ENCODE data around the gene PTPRS.

Gene PTPRS

DNA sequence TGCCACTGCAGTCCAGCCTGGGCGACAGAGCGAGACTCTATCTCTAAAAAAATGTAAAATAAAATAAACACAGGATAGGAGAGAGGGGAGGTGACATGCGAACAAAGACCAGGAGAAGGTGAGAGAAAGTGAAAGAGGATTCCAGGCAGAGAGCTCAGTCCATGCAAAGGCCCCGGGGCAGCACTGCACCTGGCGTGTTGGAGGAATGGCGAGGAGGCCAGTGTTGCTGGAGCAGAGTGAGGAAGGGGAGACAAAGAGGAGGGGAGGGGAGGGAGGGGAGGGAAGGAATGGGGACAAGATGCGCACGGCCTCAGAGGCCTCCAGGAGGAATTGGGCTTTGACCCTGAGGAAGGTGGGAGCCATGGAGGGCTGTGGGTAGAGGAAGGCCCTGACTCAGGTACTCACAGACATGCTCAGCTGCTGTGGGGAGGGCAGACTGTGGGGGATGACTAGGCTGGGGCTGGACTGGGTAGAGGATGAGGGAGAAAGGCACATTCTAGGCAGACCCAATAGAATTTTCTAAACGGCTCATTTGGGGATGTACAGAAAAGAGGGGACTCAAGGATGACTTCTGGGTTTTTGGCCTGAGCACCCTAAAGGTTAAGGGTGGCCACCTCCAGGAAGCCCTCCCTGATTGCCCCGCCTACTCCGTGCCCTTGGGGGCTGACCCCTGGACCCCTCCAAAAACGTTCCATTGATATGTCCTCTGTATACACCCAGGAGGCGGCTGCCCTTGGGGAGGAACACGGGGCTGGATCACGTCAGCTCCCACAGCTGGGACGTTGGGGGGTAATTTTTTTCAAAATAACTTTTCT lies 43.9 kb downstream of the PTPRS start:
- DNase-seq (ENCODE audit: low spot score): no peak
- in situ Hi-C loops (cut with MboI; ENCODE audit: low sequenced_read_pairs, unreplicated experiment): no loop called here
- TF ChIP-seq, protein P1, sequence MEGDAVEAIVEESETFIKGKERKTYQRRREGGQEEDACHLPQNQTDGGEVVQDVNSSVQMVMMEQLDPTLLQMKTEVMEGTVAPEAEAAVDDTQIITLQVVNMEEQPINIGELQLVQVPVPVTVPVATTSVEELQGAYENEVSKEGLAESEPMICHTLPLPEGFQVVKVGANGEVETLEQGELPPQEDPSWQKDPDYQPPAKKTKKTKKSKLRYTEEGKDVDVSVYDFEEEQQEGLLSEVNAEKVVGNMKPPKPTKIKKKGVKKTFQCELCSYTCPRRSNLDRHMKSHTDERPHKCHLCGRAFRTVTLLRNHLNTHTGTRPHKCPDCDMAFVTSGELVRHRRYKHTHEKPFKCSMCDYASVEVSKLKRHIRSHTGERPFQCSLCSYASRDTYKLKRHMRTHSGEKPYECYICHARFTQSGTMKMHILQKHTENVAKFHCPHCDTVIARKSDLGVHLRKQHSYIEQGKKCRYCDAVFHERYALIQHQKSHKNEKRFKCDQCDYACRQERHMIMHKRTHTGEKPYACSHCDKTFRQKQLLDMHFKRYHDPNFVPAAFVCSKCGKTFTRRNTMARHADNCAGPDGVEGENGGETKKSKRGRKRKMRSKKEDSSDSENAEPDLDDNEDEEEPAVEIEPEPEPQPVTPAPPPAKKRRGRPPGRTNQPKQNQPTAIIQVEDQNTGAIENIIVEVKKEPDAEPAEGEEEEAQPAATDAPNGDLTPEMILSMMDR (IDR thresholded peaks at IDR 0.05; ENCODE audit: borderline replicate concordance, control extremely low read depth, extremely low read depth, insufficient read depth, missing control alignments): no peak

DNA sequence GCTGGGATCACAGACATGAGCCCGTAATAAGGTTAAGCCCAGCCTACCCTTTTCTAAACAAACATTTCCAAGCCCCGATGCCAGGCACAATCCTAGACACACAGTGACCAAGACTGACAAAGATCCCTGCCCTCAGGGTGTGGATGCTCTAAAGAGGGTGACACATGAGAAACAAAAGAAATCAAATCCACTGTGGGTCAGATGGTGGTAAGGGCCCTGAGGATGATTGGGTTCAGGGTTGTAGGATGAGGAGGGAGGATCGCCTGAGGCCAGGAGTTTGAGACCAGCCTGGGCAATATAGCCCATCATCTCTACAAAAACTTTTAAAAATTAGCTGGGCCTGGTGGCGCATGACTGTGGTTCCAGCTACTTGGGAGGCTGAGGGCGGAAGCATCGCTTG lies 44.6 kb downstream of the PTPRS start:
- TF ChIP-seq, protein P1 (IDR thresholded peaks at IDR 0.05; ENCODE audit: borderline replicate concordance, control extremely low read depth, extremely low read depth, insufficient read depth, missing control alignments): no peak
- in situ Hi-C loops (cut with MboI; ENCODE audit: low sequenced_read_pairs, unreplicated experiment): no loop called here
- DNase-seq (ENCODE audit: low spot score): no peak

DNA sequence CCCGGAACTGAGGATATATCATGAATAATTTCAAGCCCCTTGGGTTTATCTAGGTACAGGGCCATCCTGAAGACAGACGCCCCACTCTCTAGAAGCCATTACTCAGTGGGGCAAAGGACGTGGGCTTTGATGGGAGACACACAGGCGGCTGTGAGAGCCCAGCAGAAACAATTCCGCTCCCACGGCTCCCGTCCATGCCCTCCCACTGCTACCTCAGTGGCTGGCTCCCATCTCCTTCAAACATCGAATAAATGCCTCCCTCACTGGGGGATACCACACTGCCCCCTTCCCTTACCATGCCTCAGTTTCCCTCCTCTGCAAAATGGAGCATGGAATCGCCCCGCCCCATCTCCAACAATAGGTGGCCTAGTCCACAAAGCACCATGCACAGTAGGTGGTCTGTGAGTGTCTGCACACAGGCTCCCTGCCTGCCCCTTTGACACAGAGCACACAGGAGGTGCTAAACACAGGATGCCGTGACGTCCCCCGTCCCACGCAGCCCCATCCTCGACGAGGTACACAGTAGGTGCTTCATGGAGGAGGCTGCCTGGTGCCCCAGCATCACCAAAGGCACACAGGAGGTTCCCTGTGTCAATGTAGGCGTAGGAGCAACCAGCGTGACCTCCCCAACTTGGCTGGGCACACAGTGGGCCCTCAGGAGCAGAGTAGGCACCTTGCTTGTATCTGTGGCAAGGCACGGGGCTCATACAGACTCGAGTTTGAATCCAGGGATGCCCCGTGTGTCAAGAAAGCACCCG lies 46.0 kb downstream of the PTPRS start:
- no peak for DNase-seq (ENCODE audit: low spot score)
- in situ Hi-C loops (cut with MboI; ENCODE audit: low sequenced_read_pairs, unreplicated experiment): no loop called here
- TF ChIP-seq, protein P1 (IDR thresholded peaks at IDR 0.05; ENCODE audit: borderline replicate concordance, control extremely low read depth, extremely low read depth, insufficient read depth, missing control alignments): no peak

DNA sequence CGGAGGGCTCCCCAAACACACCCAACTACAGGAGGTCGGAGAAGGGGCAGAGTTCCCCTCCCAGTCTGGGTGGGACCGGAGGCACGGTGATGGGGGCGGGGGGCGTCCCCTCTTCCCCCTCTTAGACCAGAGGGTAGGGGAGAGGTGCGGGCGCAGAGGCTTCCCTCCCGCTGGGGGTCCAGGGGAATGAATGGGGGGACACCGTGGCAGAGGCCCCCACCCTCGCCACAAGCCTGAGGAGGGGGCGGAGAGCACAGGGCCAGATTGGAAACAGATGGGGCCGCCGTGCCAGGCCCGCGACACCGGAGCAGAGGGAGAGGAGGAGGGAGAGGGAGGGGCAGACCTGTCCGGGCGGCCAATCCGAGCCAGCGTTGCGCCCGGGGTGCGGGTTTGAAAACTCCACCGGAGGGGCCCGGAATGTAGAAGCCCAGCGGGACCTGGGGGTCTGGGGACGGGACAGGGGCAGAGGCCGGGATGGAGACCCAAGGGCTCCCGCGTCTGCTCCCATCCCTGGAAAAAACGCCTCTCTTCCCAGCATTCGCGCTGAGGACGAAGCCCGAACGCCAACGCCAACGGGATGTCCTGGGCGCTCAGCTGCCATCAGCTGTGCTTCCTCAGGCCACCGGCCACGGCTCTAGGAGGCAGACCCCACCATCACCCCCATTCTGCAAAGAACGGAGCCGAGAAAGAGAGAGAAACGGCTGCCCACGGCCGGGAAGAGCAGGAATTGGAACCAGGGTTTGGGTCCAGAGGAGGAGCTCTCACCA lies 46.8 kb downstream of the PTPRS start:
- TF ChIP-seq, protein P1 (IDR thresholded peaks at IDR 0.05; ENCODE audit: borderline replicate concordance, control extremely low read depth, extremely low read depth, insufficient read depth, missing control alignments): no peak
- in situ Hi-C loops (cut with MboI; ENCODE audit: low sequenced_read_pairs, unreplicated experiment): no loop called here
- DNase-seq (ENCODE audit: low spot score): peak; percentile 66

GRCh38 chr19:5292822-5293611 lies 47.6 kb downstream of the PTPRS start:
- TF ChIP-seq, protein P1 (IDR thresholded peaks at IDR 0.05; ENCODE audit: borderline replicate concordance, control extremely low read depth, extremely low read depth, insufficient read depth, missing control alignments): no peak
- DNase-seq (ENCODE audit: low spot score): peak; percentile 97
- in situ Hi-C loops (cut with MboI; ENCODE audit: low sequenced_read_pairs, unreplicated experiment): no loop called here

GRCh38 chr19:5292453-5292821 lies 48.2 kb downstream of the PTPRS start:
- in situ Hi-C loops (cut with MboI; ENCODE audit: low sequenced_read_pairs, unreplicated experiment): no loop called here
- TF ChIP-seq, protein P1 (IDR thresholded peaks at IDR 0.05; ENCODE audit: borderline replicate concordance, control extremely low read depth, extremely low read depth, insufficient read depth, missing control alignments): no peak
- no peak for DNase-seq (ENCODE audit: low spot score)
